CD4-positive, alpha-beta T cell (primary cell): Measurements from ENCODE around the gene ARID3A. TPM values are rescaled to one million over a fixed set of nuclear protein-coding genes. Genes with fewer than 3 reads are reported as not detected.

Experiments
- ATAC-seq: fragments of 200-7000 bp; cut with Tn5 transposase; one replicate; pipeline ENCODE4 v1.10.0; 2022; ENCODE audit warnings: mild to moderate bottlenecking; ENCODE audit not compliant: poor library complexity
- CTCF ChIA-PET: fragments of 350-600 bp; sonication (Branson Sonifier 250); formaldehyde crosslinking; loops from one replicate; lab custom pipeline; 2021; ENCODE audit warnings: antibody characterized with exemption, inconsistent platforms; lab: Charles Lee
- POLR2A ChIA-PET: fragments of 350-600 bp; sonication (Branson Sonifier 250); formaldehyde crosslinking; loops from one replicate; lab custom pipeline; 2021; ENCODE audit warnings: antibody characterized with exemption, inconsistent platforms; lab: Charles Lee
- DNase-seq, 14 experiments: peaks; one replicate each; pipeline ENCODE4 v3.0.0-alpha.2; 2013 to 2020; ENCODE audit warnings: mixed read lengths in 2 of 14
- H3K27ac ChIP-seq, 2 donors: one replicate each; pipeline versions ENCODE4 v1.5.1 to v1.7.0; 2013; ENCODE audit warnings: low read length in 2 of 2, low read depth in 1 of 2, mild to moderate bottlenecking in 1 of 2
- H3K27me3 ChIP-seq, 2 experiments: 1 replicate in 1 of 2; 2 replicates in 1 of 2; pipeline versions ENCODE4 v1.6.1 to v1.7.0; 2013; ENCODE audit warnings: low read length in 2 of 2, control low read depth in 1 of 2, mild to moderate bottlenecking in 1 of 2, moderate library complexity in 1 of 2; ENCODE audit not compliant: insufficient read depth in 2 of 2, control insufficient read depth in 1 of 2
- H3K36me3 ChIP-seq: one replicate; pipeline ENCODE4 v1.6.1; 2013; ENCODE audit warnings: low read length, control low read depth; ENCODE audit not compliant: insufficient read depth
- H3K4me1 ChIP-seq: one replicate; pipeline ENCODE4 v1.6.1; 2013; ENCODE audit warnings: low read length, control low read depth; ENCODE audit not compliant: insufficient read depth
- H3K4me3 ChIP-seq: one replicate; pipeline ENCODE4 v1.5.1; 2013; ENCODE audit warnings: mild to moderate bottlenecking, low read length, moderate library complexity
- H3K9me3 ChIP-seq, 2 experiments: 1 replicate in 1 of 2; 2 replicates in 1 of 2; pipeline versions ENCODE4 v1.6.1 to v1.7.0; 2013; ENCODE audit warnings: low read length in 2 of 2, mild to moderate bottlenecking in 2 of 2, control low read depth in 1 of 2, moderate library complexity in 1 of 2; ENCODE audit not compliant: control insufficient read depth in 1 of 2, insufficient read depth in 1 of 2
- H3K27ac Mint-ChIP-seq: one replicate; pipeline ENCODE4 v1.8.0; 2020; ENCODE audit warnings: mixed read lengths
- H3K27me3 Mint-ChIP-seq: one replicate; pipeline ENCODE4 v1.8.0; 2021; ENCODE audit warnings: mixed read lengths
- H3K36me3 Mint-ChIP-seq: one replicate; pipeline ENCODE4 v1.8.0; 2021; ENCODE audit warnings: low read depth, mixed read lengths
- H3K4me1 Mint-ChIP-seq: one replicate; pipeline ENCODE4 v1.8.0; 2021; ENCODE audit warnings: low read depth, mixed read lengths
- H3K4me3 Mint-ChIP-seq: one replicate; pipeline ENCODE4 v1.8.0; 2020; ENCODE audit warnings: mild to moderate bottlenecking, mixed read lengths
- H3K9me3 Mint-ChIP-seq: one replicate; pipeline ENCODE4 v1.8.0; 2020; ENCODE audit warnings: mixed read lengths
- intact Hi-C, 2 experiments: fragments of 100-400 bp; cut with DNase I in 1 of 2; cut with micrococcal nuclease in 1 of 2; formaldehyde crosslinking; loops; one replicate each; pipeline versions ENCODE4 v1.15.1 to v1.9.0; 2023 to 2025; cut with DNase I, micrococcal nuclease
- total RNA-seq, 174 experiments: library from RNA in 2 of 174; stranded (reverse) in 2 of 174; gene quantifications; one replicate each; pipeline ENCODE4 v1.2.3 and lab custom pipeline; 2021 to 2026
- TF ChIP-seq, protein P1 (sequence below): fragments of 200-600 bp; IDR thresholded peaks from one replicate; pipeline ENCODE4 v1.8.0; 2022; ENCODE audit warnings: antibody characterized with exemption, mild to moderate bottlenecking

ARID3A gene
- total RNA-seq, 2 experiments from 2014 or later = 3.7 to 4.1 TPM

DNA sequence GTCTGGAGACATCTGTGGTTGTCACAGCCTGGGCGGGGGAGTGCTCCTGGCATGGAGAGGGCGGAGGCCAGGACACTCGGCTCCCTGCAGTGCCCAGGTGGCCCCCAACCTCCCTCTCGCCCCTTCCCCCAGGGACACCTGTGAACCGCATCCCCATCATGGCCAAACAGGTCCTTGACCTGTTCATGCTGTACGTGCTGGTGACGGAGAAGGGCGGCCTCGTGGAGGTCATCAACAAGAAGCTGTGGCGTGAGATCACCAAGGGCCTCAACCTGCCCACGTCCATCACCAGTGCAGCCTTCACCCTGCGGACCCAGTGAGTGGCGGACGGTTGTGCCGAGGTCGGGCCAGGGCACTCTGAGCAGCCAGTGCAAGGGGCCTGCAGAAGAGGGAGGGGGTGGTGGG lies 38.3 kb downstream of the ARID3A start:
- ATAC-seq (no peak), DNase-seq (no peak)
- Histone ChIP-seq H3K4me1 (peaks cover 6% of the 10 kb centered on the region), H3K27ac (no peak overlapping the region), H3K4me3 (no peak overlapping the region), H3K27me3 (no peaks in the 10 kb centered on the region), H3K9me3 (peaks cover 0 to 5% of the 10 kb centered on the region in 2 experiments), H3K36me3 (peaks cover 11% of the 10 kb centered on the region)
- no peaks in the 10 kb centered on the region for H3K9me3 Mint-ChIP-seq
- H3K27ac Mint-ChIP-seq = no peak overlapping the region
- CTCF ChIA-PET = no interaction called here
- H3K4me1 Mint-ChIP-seq = no peaks in the 10 kb centered on the region
- H3K36me3 Mint-ChIP-seq = peaks cover 19% of the 10 kb centered on the region
- TF ChIP-seq, protein P1, sequence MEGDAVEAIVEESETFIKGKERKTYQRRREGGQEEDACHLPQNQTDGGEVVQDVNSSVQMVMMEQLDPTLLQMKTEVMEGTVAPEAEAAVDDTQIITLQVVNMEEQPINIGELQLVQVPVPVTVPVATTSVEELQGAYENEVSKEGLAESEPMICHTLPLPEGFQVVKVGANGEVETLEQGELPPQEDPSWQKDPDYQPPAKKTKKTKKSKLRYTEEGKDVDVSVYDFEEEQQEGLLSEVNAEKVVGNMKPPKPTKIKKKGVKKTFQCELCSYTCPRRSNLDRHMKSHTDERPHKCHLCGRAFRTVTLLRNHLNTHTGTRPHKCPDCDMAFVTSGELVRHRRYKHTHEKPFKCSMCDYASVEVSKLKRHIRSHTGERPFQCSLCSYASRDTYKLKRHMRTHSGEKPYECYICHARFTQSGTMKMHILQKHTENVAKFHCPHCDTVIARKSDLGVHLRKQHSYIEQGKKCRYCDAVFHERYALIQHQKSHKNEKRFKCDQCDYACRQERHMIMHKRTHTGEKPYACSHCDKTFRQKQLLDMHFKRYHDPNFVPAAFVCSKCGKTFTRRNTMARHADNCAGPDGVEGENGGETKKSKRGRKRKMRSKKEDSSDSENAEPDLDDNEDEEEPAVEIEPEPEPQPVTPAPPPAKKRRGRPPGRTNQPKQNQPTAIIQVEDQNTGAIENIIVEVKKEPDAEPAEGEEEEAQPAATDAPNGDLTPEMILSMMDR = no peak
- POLR2A ChIA-PET = no interaction called here
- H3K4me3 Mint-ChIP-seq = no peak overlapping the region
- intact Hi-C loops = no loop called here
- H3K27me3 Mint-ChIP-seq = no peaks in the 10 kb centered on the region

DNA sequence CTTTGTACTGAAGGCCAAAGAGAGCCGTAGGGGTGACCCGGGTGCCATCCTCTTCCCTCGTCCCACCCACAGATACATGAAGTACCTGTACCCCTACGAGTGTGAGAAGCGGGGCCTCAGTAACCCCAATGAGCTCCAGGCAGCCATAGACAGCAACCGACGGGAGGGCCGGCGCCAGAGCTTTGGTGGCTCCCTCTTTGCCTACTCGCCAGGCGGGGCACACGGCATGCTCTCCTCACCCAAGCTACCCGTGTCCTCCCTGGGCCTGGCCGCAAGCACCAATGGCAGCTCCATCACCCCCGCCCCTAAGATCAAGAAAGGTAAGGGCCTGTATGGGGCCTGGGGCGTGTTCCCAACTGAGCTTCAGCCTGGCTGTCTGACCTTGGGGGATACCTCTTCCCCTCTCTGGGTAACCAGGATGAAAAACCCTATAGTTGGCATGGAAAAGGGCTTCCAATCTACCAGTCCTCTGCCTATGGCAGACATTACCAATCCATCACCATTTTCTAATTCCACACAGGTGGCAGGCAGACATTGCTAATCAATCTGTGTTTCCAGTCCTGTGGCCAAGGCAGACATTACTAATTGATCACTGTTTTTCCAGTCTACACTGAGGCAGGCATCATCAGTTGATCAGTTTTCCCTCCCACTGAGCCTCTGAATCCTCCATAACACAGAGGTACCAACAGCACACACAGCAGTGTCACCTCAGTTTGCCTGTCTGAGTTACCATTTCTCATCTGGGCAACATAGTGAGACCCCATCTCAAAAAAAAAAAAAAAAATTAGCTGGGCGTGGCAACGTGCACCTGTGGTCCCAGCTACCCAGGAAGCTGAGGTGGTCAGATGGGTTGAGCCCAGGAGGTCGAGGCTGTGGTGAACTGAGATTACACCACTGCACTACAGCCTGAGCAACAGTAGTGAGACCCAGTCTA lies 39.2 kb downstream of the ARID3A start:
- Mint-ChIP-seq H3K27ac (no peak overlapping the region), H3K9me3 (no peaks in the 10 kb centered on the region), H3K27me3 (no peaks in the 10 kb centered on the region), H3K36me3 (peaks cover 21% of the 10 kb centered on the region), H3K4me1 (no peaks in the 10 kb centered on the region), H3K4me3 (no peak overlapping the region)
- H3K4me3 ChIP-seq = no peak overlapping the region
- H3K27me3 ChIP-seq = no peaks in the 10 kb centered on the region
- ATAC-seq = no peak
- H3K36me3 ChIP-seq = peaks cover 11% of the 10 kb centered on the region
- peaks cover 0 to 6% of the 10 kb centered on the region in 2 experiments for H3K9me3 ChIP-seq
- no peak for DNase-seq
- ChIA-PET CTCF (no interaction called here), POLR2A (no interaction called here)
- H3K27ac ChIP-seq = no peak overlapping the region
- TF ChIP-seq, protein P1 = no peak
- intact Hi-C loops = no loop called here
- peaks cover 6% of the 10 kb centered on the region for H3K4me1 ChIP-seq

DNA sequence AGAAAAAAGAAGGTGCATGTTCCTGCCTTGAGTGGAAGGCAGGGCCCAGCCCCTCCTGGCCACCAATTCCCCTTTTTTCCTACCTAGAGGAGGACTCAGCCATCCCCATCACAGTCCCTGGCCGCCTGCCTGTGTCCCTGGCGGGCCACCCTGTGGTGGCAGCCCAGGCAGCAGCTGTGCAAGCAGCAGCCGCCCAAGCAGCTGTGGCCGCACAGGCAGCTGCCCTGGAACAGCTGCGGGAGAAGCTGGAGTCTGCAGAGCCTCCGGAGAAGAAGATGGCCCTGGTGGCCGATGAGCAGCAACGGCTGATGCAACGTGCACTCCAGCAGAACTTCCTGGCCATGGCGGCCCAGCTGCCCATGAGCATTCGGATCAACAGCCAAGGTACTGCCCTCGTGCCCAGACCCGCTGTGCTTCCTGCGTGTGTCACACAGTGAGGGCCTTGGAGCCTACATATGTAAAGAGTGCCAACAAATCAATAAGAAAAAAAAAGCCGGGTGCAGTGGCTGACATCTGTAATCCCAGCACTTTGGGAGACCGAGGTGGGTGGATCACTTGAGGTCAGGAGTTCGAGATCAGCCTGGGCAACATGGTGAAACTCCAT lies 40.8 kb downstream of the ARID3A start:
- no peak overlapping the region for H3K4me3 Mint-ChIP-seq
- H3K4me1 ChIP-seq = peaks cover 6% of the 10 kb centered on the region
- no peaks in the 10 kb centered on the region for H3K4me1 Mint-ChIP-seq
- intact Hi-C loops = no loop called here
- no peaks in the 10 kb centered on the region for H3K27me3 ChIP-seq
- no peak overlapping the region for H3K27ac ChIP-seq
- no peaks in the 10 kb centered on the region for H3K9me3 Mint-ChIP-seq
- peaks cover 30% of the 10 kb centered on the region for H3K36me3 Mint-ChIP-seq
- H3K27ac Mint-ChIP-seq = no peak overlapping the region
- TF ChIP-seq, protein P1 = no peak
- H3K36me3 ChIP-seq = peaks cover 21% of the 10 kb centered on the region
- DNase-seq (no peak), ATAC-seq (no peak)
- POLR2A ChIA-PET = no interaction called here
- H3K4me3 ChIP-seq = no peak overlapping the region
- peaks cover 8 to 22% of the 10 kb centered on the region in 2 experiments for H3K9me3 ChIP-seq
- H3K27me3 Mint-ChIP-seq = no peaks in the 10 kb centered on the region
- CTCF ChIA-PET = no interaction called here
